SK-N-SH treated with all-trans-retinoic acid at 6 μM for 48 hours (cell line): ENCODE measurements around the gene PER2.

Experiments
- ATAC-seq: fragments of 200-7000 bp; cut with Tn5 transposase; 3 replicates; pipeline ENCODE4 v1.9.1; 2020; ENCODE audit warnings: mild to moderate bottlenecking, moderate library complexity
- ARNTL ChIP-seq: fragments of 450-650 bp; formaldehyde crosslinking; IDR thresholded peaks from 2 replicates; pipeline ENCODE4 v1.5.0; 2020; ENCODE audit warnings: low read depth, mild to moderate bottlenecking, moderate library complexity, borderline replicate concordance
- BACH2 ChIP-seq: fragments of 250-450 bp; sonication (Bioruptor Pico); IDR thresholded peaks from 2 replicates; pipeline ENCODE4 v1.9.0; 2021; ENCODE audit warnings: mild to moderate bottlenecking, borderline replicate concordance
- CSDC2 ChIP-seq: fragments of 250-450 bp; sonication (Bioruptor Pico); IDR thresholded peaks from 2 replicates; pipeline ENCODE4 v1.5.0; 2020; ENCODE audit warnings: mild to moderate bottlenecking, moderate library complexity
- ESRRG ChIP-seq: fragments of 250-450 bp; sonication (Bioruptor Pico); IDR thresholded peaks from 2 replicates; pipeline ENCODE4 v1.6.1; 2021; ENCODE audit warnings: mild to moderate bottlenecking
- GLIS3 ChIP-seq: fragments of 250-450 bp; sonication (Bioruptor Pico); IDR thresholded peaks from 2 replicates; pipeline ENCODE4 v1.5.0; 2020; ENCODE audit warnings: mild to moderate bottlenecking, moderate library complexity
- ISL1 ChIP-seq: fragments of 250-450 bp; sonication (Bioruptor Pico); IDR thresholded peaks from 2 replicates; pipeline ENCODE4 v2.1.2; 2022; ENCODE audit warnings: mild to moderate bottlenecking, moderate library complexity
- OSR1 ChIP-seq: fragments of 250-450 bp; sonication (Bioruptor Pico); IDR thresholded peaks from 2 replicates; pipeline ENCODE4 v1.8.0; 2022; ENCODE audit warnings: moderate library complexity, mild to moderate bottlenecking, inconsistent platforms
- RARB ChIP-seq: fragments of 250-450 bp; sonication (Bioruptor Pico); IDR thresholded peaks from 2 replicates; pipeline ENCODE4 v1.8.0; 2021; ENCODE audit warnings: mild to moderate bottlenecking, moderate library complexity
- SNAI2 ChIP-seq: fragments of 250-450 bp; sonication (Bioruptor Pico); IDR thresholded peaks from 2 replicates; pipeline ENCODE4 v1.5.0; 2020; ENCODE audit warnings: mild to moderate bottlenecking, moderate library complexity
- TCF4 ChIP-seq: fragments of 250-450 bp; sonication (Bioruptor Pico); IDR thresholded peaks from 2 replicates; pipeline ENCODE4 v1.8.0; 2021; ENCODE audit warnings: mild to moderate bottlenecking, moderate library complexity, borderline replicate concordance
- TOX ChIP-seq: fragments of 250-450 bp; sonication (Bioruptor Pico); IDR thresholded peaks from 2 replicates; pipeline ENCODE4 v1.8.0; 2021; ENCODE audit warnings: mild to moderate bottlenecking, moderate library complexity, borderline replicate concordance
- ZC3H10 ChIP-seq: fragments of 250-450 bp; sonication (Bioruptor Pico); IDR thresholded peaks from 2 replicates; pipeline ENCODE4 v1.5.1; 2021; ENCODE audit warnings: mild to moderate bottlenecking, moderate library complexity
- ZFP3 ChIP-seq: fragments of 250-450 bp; sonication (Bioruptor Pico); IDR thresholded peaks from 2 replicates; pipeline ENCODE4 v1.5.0; 2020; ENCODE audit warnings: mild to moderate bottlenecking, moderate library complexity
- ZFP30 ChIP-seq: fragments of 450-650 bp; formaldehyde crosslinking; IDR thresholded peaks from 2 replicates; pipeline ENCODE4 v1.5.0; 2022; ENCODE audit warnings: mild to moderate bottlenecking, moderate library complexity
- ZNF565 ChIP-seq: fragments of 450-650 bp; formaldehyde crosslinking; conservative IDR thresholded peaks from 2 replicates; pipeline ENCODE4 v1.5.0; 2020; ENCODE audit warnings: low read depth, mild to moderate bottlenecking, moderate library complexity
- ZNF70 ChIP-seq: fragments of 450-650 bp; formaldehyde crosslinking; IDR thresholded peaks from 2 replicates; pipeline ENCODE4 v1.5.0; 2020; ENCODE audit warnings: mild to moderate bottlenecking, moderate library complexity
- ZNF8 ChIP-seq: fragments of 450-650 bp; formaldehyde crosslinking; IDR thresholded peaks from 2 replicates; pipeline ENCODE4 v1.5.0; 2020; ENCODE audit warnings: mild to moderate bottlenecking, moderate library complexity
- TF ChIP-seq, protein P1 (sequence below): fragments of 250-450 bp; sonication (Bioruptor Pico); IDR thresholded peaks from 2 replicates; pipeline ENCODE4 v1.5.1; 2021; ENCODE audit warnings: mild to moderate bottlenecking, moderate library complexity
- TF ChIP-seq, protein P2 (sequence below): fragments of 250-450 bp; sonication (Bioruptor Pico); IDR thresholded peaks from 2 replicates; pipeline ENCODE4 v1.8.0; 2021; ENCODE audit warnings: low read depth, mild to moderate bottlenecking, moderate library complexity, borderline replicate concordance
- TF ChIP-seq, protein P3 (sequence below): fragments of 250-450 bp; sonication (Bioruptor Pico); IDR thresholded peaks from 2 replicates; pipeline ENCODE4 v1.5.0; 2020; ENCODE audit warnings: mild to moderate bottlenecking, moderate library complexity
- TF ChIP-seq, protein P4 (sequence below): fragments of 250-450 bp; sonication (Bioruptor Pico); IDR thresholded peaks from 2 replicates; pipeline ENCODE4 v1.8.0; 2020; ENCODE audit warnings: mild to moderate bottlenecking, moderate library complexity, borderline replicate concordance
- TF ChIP-seq, protein P5 (sequence below): fragments of 250-450 bp; sonication (Bioruptor Pico); IDR thresholded peaks from 2 replicates; pipeline ENCODE4 v1.5.1; 2020; ENCODE audit warnings: low read depth, mild to moderate bottlenecking, moderate library complexity

PER2 gene

DNA sequence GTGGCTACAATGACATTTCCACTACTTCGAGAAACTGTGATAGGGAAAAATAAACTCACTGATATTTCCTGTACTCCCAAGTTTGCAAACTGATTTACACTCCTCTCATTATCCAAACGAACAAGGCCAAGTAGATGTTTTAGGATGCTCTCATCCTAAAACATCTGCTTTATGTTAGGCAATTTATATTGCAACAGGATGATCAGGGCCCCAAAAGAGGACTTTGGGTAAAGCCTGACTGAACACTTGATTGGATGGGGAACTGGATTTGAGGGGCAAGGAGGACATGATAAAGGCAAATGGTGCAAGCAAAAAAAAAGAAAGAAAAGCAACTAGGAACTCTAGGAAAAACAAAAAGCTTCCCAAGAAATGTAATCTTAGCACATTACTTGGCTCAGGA is 46.4 kb downstream of the PER2 start:
- ATAC-seq, result no peak
- TF ChIP-seq ESRRG (CRISPR knock-in tag) (no peak), TOX (CRISPR knock-in tag) (no peak), CSDC2 (CRISPR knock-in tag) (no peak), ZC3H10 (CRISPR knock-in tag) (no peak), ISL1 (CRISPR knock-in tag) (no peak), ZFP3 (no peak), GLIS3 (CRISPR knock-in tag) (no peak), ZNF70 (CRISPR knock-in tag) (no peak), ARNTL (CRISPR knock-in tag) (no peak), ZFP30 (no peak)
- TF ChIP-seq, protein P1, sequence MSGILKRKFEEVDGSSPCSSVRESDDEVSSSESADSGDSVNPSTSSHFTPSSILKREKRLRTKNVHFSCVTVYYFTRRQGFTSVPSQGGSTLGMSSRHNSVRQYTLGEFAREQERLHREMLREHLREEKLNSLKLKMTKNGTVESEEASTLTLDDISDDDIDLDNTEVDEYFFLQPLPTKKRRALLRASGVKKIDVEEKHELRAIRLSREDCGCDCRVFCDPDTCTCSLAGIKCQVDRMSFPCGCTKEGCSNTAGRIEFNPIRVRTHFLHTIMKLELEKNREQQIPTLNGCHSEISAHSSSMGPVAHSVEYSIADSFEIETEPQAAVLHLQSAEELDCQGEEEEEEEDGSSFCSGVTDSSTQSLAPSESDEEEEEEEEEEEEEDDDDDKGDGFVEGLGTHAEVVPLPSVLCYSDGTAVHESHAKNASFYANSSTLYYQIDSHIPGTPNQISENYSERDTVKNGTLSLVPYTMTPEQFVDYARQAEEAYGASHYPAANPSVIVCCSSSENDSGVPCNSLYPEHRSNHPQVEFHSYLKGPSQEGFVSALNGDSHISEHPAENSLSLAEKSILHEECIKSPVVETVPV (CRISPR knock-in tag), result no peak
- TF ChIP-seq, protein P2, sequence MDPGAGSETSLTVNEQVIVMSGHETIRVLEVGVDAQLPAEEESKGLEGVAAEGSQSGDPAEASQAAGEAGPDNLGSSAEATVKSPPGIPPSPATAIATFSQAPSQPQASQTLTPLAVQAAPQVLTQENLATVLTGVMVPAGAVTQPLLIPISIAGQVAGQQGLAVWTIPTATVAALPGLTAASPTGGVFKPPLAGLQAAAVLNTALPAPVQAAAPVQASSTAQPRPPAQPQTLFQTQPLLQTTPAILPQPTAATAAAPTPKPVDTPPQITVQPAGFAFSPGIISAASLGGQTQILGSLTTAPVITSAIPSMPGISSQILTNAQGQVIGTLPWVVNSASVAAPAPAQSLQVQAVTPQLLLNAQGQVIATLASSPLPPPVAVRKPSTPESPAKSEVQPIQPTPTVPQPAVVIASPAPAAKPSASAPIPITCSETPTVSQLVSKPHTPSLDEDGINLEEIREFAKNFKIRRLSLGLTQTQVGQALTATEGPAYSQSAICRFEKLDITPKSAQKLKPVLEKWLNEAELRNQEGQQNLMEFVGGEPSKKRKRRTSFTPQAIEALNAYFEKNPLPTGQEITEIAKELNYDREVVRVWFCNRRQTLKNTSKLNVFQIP (CRISPR knock-in tag), result no peak

DNA sequence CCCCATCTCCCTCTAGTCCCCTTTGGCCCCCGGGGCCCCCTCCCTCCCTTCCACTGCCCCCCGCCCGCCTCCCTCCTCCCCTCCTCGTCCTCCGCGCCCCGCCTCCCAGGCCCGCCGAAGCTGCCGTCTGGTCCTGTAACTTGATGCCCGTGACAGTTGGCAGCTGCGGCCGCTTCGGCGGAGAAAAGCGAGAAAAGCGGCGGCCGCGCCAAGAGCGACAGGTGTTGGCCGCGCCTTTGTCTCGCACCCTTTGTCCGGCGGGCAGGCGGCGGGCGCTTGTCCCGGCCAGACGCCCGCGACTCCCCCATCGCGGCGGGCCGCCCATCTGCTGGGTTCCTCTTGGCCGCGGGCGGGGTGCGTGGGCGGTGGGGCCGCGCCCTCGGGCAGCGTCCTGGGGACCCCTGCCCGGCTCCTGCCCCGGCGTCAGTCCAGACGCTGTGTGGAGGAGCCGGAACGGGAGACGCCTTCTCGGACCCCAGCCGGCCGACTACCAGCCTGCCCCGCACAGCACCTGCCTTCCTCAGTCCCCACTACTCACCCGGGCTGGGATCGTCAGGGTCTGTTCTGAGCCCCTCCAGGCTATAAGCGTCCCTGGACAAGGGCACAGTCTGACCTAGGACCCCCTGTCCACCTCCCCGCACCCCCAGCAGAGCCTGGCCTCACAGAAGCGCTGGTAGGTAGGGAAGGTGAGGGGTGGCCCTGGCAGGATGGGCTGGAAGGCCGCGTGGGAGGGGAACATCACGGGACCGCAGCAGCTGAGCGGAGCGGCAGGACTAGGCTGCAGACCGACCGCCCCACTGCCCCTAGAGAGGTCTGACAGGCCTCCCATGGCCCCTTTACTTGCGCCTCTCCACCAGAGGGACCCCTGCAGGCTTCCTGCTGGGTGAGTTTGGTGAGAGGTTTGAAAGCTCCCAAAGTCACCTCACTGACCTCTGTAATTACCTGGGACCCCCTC is 47.4 kb downstream of the PER2 start:
- ATAC-seq, result 0 out of 3 replicates have a peak, but pooled peaks have one; percentile 6
- TF ChIP-seq, protein P2 (CRISPR knock-in tag), result no peak
- TF ChIP-seq ZNF565 (CRISPR knock-in tag), result no peak
- no peak for TF ChIP-seq SNAI2 (CRISPR knock-in tag)
- no peak for TF ChIP-seq ZC3H10 (CRISPR knock-in tag)
- TF ChIP-seq, protein P3, sequence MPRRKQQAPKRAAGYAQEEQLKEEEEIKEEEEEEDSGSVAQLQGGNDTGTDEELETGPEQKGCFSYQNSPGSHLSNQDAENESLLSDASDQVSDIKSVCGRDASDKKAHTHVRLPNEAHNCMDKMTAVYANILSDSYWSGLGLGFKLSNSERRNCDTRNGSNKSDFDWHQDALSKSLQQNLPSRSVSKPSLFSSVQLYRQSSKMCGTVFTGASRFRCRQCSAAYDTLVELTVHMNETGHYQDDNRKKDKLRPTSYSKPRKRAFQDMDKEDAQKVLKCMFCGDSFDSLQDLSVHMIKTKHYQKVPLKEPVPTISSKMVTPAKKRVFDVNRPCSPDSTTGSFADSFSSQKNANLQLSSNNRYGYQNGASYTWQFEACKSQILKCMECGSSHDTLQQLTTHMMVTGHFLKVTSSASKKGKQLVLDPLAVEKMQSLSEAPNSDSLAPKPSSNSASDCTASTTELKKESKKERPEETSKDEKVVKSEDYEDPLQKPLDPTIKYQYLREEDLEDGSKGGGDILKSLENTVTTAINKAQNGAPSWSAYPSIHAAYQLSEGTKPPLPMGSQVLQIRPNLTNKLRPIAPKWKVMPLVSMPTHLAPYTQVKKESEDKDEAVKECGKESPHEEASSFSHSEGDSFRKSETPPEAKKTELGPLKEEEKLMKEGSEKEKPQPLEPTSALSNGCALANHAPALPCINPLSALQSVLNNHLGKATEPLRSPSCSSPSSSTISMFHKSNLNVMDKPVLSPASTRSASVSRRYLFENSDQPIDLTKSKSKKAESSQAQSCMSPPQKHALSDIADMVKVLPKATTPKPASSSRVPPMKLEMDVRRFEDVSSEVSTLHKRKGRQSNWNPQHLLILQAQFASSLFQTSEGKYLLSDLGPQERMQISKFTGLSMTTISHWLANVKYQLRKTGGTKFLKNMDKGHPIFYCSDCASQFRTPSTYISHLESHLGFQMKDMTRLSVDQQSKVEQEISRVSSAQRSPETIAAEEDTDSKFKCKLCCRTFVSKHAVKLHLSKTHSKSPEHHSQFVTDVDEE, result no peak
- TF ChIP-seq ARNTL (CRISPR knock-in tag), result no peak
- TF ChIP-seq GLIS3 (CRISPR knock-in tag), result no peak
- TF ChIP-seq, protein P1 (CRISPR knock-in tag), result no peak
- TF ChIP-seq, protein P4, sequence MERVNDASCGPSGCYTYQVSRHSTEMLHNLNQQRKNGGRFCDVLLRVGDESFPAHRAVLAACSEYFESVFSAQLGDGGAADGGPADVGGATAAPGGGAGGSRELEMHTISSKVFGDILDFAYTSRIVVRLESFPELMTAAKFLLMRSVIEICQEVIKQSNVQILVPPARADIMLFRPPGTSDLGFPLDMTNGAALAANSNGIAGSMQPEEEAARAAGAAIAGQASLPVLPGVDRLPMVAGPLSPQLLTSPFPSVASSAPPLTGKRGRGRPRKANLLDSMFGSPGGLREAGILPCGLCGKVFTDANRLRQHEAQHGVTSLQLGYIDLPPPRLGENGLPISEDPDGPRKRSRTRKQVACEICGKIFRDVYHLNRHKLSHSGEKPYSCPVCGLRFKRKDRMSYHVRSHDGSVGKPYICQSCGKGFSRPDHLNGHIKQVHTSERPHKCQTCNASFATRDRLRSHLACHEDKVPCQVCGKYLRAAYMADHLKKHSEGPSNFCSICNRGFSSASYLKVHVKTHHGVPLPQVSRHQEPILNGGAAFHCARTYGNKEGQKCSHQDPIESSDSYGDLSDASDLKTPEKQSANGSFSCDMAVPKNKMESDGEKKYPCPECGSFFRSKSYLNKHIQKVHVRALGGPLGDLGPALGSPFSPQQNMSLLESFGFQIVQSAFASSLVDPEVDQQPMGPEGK, result no peak
- TF ChIP-seq RARB, result no peak
- TF ChIP-seq TCF4 (CRISPR knock-in tag), result no peak
- TF ChIP-seq ZNF70 (CRISPR knock-in tag), result no peak
- TF ChIP-seq, protein P5, sequence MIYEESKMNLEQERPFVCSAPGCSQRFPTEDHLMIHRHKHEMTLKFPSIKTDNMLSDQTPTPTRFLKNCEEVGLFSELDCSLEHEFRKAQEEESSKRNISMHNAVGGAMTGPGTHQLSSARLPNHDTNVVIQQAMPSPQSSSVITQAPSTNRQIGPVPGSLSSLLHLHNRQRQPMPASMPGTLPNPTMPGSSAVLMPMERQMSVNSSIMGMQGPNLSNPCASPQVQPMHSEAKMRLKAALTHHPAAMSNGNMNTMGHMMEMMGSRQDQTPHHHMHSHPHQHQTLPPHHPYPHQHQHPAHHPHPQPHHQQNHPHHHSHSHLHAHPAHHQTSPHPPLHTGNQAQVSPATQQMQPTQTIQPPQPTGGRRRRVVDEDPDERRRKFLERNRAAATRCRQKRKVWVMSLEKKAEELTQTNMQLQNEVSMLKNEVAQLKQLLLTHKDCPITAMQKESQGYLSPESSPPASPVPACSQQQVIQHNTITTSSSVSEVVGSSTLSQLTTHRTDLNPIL (CRISPR knock-in tag), result no peak
- no peak for TF ChIP-seq ZFP30
- no peak for TF ChIP-seq ZNF8
- TF ChIP-seq TOX (CRISPR knock-in tag), result no peak
- TF ChIP-seq BACH2 (CRISPR knock-in tag), result no peak
- TF ChIP-seq ZFP3, result no peak
- TF ChIP-seq ESRRG (CRISPR knock-in tag), result no peak
- no peak for TF ChIP-seq OSR1 (CRISPR knock-in tag)
